ENCODE data around the gene SARNP. TPM values are rescaled to one million over a fixed set of nuclear protein-coding genes. Genes with fewer than 3 reads are reported as not detected.
A peak's percentile ranks its signal among the peaks of the same experiment; 100 is the strongest.

The SARNP gene
- total and polyA plus RNA-seq, 9 of the 15 experiments (the other 6 are each of a cell fraction or from before 2014, with no cell fraction given): 70.1 to 400 (median 198) TPM

GRCh38 chr12:55827806-55828205 is 10.3 kb upstream of the SARNP start:
- no peak for DNase-seq (ENCODE audit: extremely low read depth in 1 of 4, low spot score in 3 of 4)
- 69% methylated on average over 15 of the region's 15 CpGs for WGBS (ENCODE audit: insufficient coverage, low coverage, missing lambda C conversion rate)
- Histone ChIP-seq H3K36me3 (ENCODE audit: control insufficient read depth, insufficient read depth, low read length) (peaks cover 46% of the 10 kb centered on the region; the same call in 2 of the 3 replicates), H3K9ac (ENCODE audit: insufficient read depth in 1 of 2, low read depth in 2 of 2, low read length in 2 of 2) (peak overlapping the region; percentile 37 to 78; a peak in 3 of 4 replicates), H3K4me2 (ENCODE audit: insufficient read depth, low read length) (peak overlapping the region; percentile 94), H3K27ac (ENCODE audit: extremely low read depth, low read depth, low read length) (peak overlapping the region; percentile 26; the same call in 2 of the 3 replicates), H2AFZ (ENCODE audit: low read depth, low read length) (no peak overlapping the region), H3K79me2 (ENCODE audit: control insufficient read depth, insufficient read depth, low read length) (peaks cover 61% of the 10 kb centered on the region), H3K27me3 (ENCODE audit: control insufficient read depth in 2 of 2, insufficient read depth in 2 of 2, low read length in 2 of 2) (no peaks in the 10 kb centered on the region), H3K9me1 (ENCODE audit: control insufficient read depth, insufficient read depth, low read length) (no peaks in the 10 kb centered on the region), H3K4me1 (replicated peaks in 1 of 2; ENCODE audit: control insufficient read depth in 2 of 2, insufficient read depth in 2 of 2, low read length in 2 of 2) (peaks cover 28 to 38% of the 10 kb centered on the region in 2 experiments; a peak in 4 of 5 replicates), H3K9me3 (replicated peaks; ENCODE audit: control insufficient read depth, insufficient read depth, low read depth, low read length) (no peaks in the 10 kb centered on the region), H3K4me3 (peak overlapping the region; percentile 31), H4K20me1 (replicated peaks; ENCODE audit: control insufficient read depth, insufficient read depth, low read length) (peaks cover 4% of the 10 kb centered on the region; the same call in 1 of the 2 replicates)
- in situ Hi-C loops (cut with MboI): no loop called here
- FAIRE-seq: no peak
- TF ChIP-seq ZNF24 (IDR thresholded peaks at IDR 0.05): no peak
- TF ChIP-seq ZSCAN29 (IDR thresholded peaks at IDR 0.05): no peak
- TF ChIP-seq ZNF165 (CRISPR knock-in tag; IDR thresholded peaks at IDR 0.05; ENCODE audit: borderline replicate concordance): no peak
- TF ChIP-seq TAF9B (IDR thresholded peaks at IDR 0.05; ENCODE audit: partially characterized antibody): no peak
- no peak for TF ChIP-seq RBFOX2 (IDR thresholded peaks at IDR 0.05; ENCODE audit: low read depth, low read length)
- no peak for TF ChIP-seq RBM22 (IDR thresholded peaks at IDR 0.05; ENCODE audit: low read depth, low read length, poor library complexity, severe bottlenecking)
- TF ChIP-seq ZNF780A (CRISPR knock-in tag; IDR thresholded peaks at IDR 0.05): no peak
- no peak for TF ChIP-seq SAFB (IDR thresholded peaks at IDR 0.05; ENCODE audit: borderline replicate concordance, low read depth, low read length)
- intact Hi-C loops (cut with micrococcal nuclease): loop anchor here (5.0 kb wide), 1 partner anchor 214 kb away; the partner anchor contains the start of gene RPS26
- ATAC-seq: no peak
- no TSS peak for BruUV-seq (replicated peaks)
- CTCF ChIA-PET (ENCODE audit: low intra/inter-chr PET ratio): no interaction called here
- POLR2A ChIA-PET: interaction anchor here (0.5 to 1.9 kb wide), 5 partner anchors 10 to 506 kb away, joined by 3 to 10 read pairs (median 3); partner anchors contain the start of genes ORMDL2 and SARNP

Data from K562 (cell line).